HFFc6 (cell line): ENCODE data around the gene CRABP1. TPM values are rescaled to one million over a fixed set of nuclear protein-coding genes. Genes with fewer than 3 reads are reported as not detected.

Experiments
- DNase-seq: peaks from one replicate; pipeline ENCODE4 v3.0.0-alpha.2; 2018
- H3K27ac Mint-ChIP-seq: 2 replicates; pipeline ENCODE4 v1.8.0; 2020; ENCODE audit warnings: mild to moderate bottlenecking, mixed read lengths
- H3K27me3 Mint-ChIP-seq: 2 replicates; pipeline ENCODE4 v1.8.0; 2021; ENCODE audit warnings: mild to moderate bottlenecking, moderate library complexity, mixed read lengths; ENCODE audit not compliant: insufficient read depth
- H3K36me3 Mint-ChIP-seq: 2 replicates; pipeline ENCODE4 v1.8.0; 2021; ENCODE audit warnings: low read depth, mixed read lengths
- H3K4me1 Mint-ChIP-seq: 2 replicates; pipeline ENCODE4 v1.8.0; 2020; ENCODE audit warnings: low read depth, mixed read lengths
- H3K4me3 Mint-ChIP-seq: 2 replicates; pipeline ENCODE4 v1.8.0; 2020; ENCODE audit warnings: mild to moderate bottlenecking, moderate library complexity, mixed read lengths
- H3K9me3 Mint-ChIP-seq: 2 replicates; pipeline ENCODE4 v1.8.0; 2020; ENCODE audit warnings: mild to moderate bottlenecking, mixed read lengths
- total RNA-seq, 6 experiments: library from RNA; stranded (reverse); fragmentation: NEBNext Ultra II Directional; extraction: Animal tissue kit (Norgen Biotek cat#: 25700); gene quantifications; 2 replicates in 1 of 6; 3 replicates in 5 of 6; pipeline ENCODE4 v1.2.3, GENCODE V29; 2021
- TF ChIP-seq, protein P1 (sequence below): fragments of 200-600 bp; sonication (generic); IDR thresholded peaks from 2 replicates; pipeline ENCODE4 v1.5.0; 2021; ENCODE audit warnings: antibody characterized with exemption, mild to moderate bottlenecking

CRABP1 gene
- total RNA-seq, 6 experiments from 2014 or later, result not detected

- 0 out of 2 replicates have a peak overlapping the region, but pooled peaks have one; percentile 8 for H3K27ac Mint-ChIP-seq
- no peak for DNase-seq
- H3K36me3 Mint-ChIP-seq, result 0 out of 2 replicates have a peak, but pooled peaks cover 4% of the 10 kb centered on the region
- peaks cover 5% of the 10 kb centered on the region for H3K27me3 Mint-ChIP-seq
- H3K4me3 Mint-ChIP-seq, result peak overlapping the region; percentile 39
- TF ChIP-seq, protein P1, sequence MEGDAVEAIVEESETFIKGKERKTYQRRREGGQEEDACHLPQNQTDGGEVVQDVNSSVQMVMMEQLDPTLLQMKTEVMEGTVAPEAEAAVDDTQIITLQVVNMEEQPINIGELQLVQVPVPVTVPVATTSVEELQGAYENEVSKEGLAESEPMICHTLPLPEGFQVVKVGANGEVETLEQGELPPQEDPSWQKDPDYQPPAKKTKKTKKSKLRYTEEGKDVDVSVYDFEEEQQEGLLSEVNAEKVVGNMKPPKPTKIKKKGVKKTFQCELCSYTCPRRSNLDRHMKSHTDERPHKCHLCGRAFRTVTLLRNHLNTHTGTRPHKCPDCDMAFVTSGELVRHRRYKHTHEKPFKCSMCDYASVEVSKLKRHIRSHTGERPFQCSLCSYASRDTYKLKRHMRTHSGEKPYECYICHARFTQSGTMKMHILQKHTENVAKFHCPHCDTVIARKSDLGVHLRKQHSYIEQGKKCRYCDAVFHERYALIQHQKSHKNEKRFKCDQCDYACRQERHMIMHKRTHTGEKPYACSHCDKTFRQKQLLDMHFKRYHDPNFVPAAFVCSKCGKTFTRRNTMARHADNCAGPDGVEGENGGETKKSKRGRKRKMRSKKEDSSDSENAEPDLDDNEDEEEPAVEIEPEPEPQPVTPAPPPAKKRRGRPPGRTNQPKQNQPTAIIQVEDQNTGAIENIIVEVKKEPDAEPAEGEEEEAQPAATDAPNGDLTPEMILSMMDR, result no peak
- H3K4me1 Mint-ChIP-seq, result peaks cover 61% of the 10 kb centered on the region
- H3K9me3 Mint-ChIP-seq, result no peaks in the 10 kb centered on the region
These were observed 38.8 kb upstream of the CRABP1 start for GRCh38 chr15:78301326-78301725.

DNA sequence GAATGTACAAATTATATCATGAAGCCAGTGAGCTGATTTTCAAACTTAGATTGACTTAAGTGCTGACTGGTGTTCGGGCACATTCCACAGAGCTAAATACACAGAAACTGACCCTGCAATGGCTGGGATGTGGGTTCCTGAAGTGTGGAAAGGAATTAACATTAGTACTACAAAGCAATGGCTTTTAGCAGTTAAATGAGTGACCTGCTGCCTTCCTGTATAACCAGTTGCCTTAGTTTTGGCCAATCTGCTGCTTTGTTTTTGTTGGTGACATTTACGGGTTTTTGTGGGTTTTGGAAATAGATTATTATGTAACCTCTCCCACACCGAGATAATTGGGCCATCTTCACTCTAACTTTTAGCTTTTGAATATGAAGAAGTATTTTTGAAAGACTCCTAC lies 38.3 kb upstream of the CRABP1 start:
- no peak for DNase-seq
- H3K27me3 Mint-ChIP-seq, result peaks cover 5% of the 10 kb centered on the region
- H3K36me3 Mint-ChIP-seq, result 0 out of 2 replicates have a peak, but pooled peaks cover 4% of the 10 kb centered on the region
- H3K4me3 Mint-ChIP-seq, result no peak overlapping the region
- peaks cover 66% of the 10 kb centered on the region for H3K4me1 Mint-ChIP-seq
- TF ChIP-seq, protein P1, result no peak
- no peak overlapping the region for H3K27ac Mint-ChIP-seq
- H3K9me3 Mint-ChIP-seq, result no peaks in the 10 kb centered on the region

DNA sequence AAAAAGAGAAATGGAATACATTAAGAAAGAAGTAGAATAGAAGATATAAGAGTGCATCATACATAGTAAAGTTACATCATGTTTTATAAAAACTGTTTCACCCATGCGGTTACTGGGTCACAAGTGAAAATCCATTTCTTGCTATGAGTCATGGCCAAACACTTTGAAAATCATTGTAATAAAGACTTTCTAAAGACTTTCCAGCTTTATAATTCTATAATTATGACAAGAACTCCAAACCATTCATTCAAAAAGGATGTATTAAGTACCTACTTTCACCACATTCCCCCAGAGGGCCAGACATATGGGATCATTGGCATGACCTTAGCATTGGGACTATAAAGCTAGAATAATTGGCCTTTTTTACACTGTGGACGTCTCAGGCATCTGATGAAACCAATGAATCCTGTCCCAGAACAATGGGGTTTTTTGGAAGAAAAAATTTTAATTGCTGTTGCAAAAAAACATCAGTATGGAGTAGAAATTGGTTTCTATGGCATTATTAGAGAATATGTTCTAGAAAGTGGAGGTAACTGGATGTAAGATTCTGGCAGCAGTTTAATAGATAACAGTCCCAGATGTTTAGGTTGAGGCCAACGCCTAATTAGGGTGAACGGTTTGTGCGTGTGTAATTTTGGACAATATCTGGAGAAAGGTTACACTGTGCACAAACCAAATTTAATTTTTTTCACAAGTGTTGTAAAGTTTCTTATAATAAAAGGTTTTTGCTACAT lies 37.4 kb upstream of the CRABP1 start:
- TF ChIP-seq, protein P1, result no peak
- H3K27ac Mint-ChIP-seq, result peak overlapping the region; percentile 62
- H3K27me3 Mint-ChIP-seq, result peaks cover 5% of the 10 kb centered on the region
- peak; percentile 86 for DNase-seq
- 0 out of 2 replicates have a peak, but pooled peaks cover 4% of the 10 kb centered on the region for H3K36me3 Mint-ChIP-seq
- peaks cover 65% of the 10 kb centered on the region for H3K4me1 Mint-ChIP-seq
- no peaks in the 10 kb centered on the region for H3K9me3 Mint-ChIP-seq
- H3K4me3 Mint-ChIP-seq, result no peak overlapping the region

GRCh38 chr15:78304216-78305066 lies 35.7 kb upstream of the CRABP1 start:
- no peak overlapping the region for H3K27ac Mint-ChIP-seq
- H3K4me1 Mint-ChIP-seq, result peaks cover 52% of the 10 kb centered on the region
- H3K27me3 Mint-ChIP-seq, result peaks cover 5% of the 10 kb centered on the region
- H3K36me3 Mint-ChIP-seq, result no peaks in the 10 kb centered on the region
- TF ChIP-seq, protein P1, result no peak
- H3K4me3 Mint-ChIP-seq, result no peak overlapping the region
- H3K9me3 Mint-ChIP-seq, result no peaks in the 10 kb centered on the region
- no peak for DNase-seq

DNA sequence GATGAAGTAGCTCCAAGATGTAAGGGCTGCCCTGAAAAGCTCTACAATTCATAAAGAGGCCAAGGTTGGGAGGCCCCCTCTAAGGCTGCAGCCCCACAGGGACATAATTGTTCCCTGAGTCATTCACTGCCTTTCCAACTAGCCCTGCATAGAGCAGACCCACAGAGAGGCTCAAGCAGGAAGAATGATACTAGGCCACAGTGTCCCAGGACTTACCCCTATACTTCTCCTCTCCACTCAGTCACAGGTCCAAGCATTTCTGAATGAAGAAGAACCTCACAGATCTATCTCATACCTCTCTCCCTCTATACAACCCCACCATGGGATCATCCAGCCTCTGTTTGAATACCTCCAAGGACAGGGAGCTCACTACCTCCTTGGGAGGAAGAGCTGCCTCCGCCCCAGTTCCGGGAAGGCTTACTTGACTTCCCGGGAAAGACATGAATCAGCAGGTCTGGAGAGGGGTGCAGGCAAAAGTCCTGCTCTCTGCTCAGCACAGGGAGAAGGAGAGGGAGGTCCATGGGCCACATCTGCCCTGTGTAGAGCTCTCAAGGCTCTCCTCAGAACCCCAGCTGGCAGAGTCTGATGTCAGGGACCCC lies 33.9 kb upstream of the CRABP1 start:
- peaks cover 44% of the 10 kb centered on the region for H3K4me1 Mint-ChIP-seq
- peak; percentile 46 for DNase-seq
- TF ChIP-seq, protein P1, result no peak
- no peaks in the 10 kb centered on the region for H3K9me3 Mint-ChIP-seq
- no peaks in the 10 kb centered on the region for H3K36me3 Mint-ChIP-seq
- H3K27me3 Mint-ChIP-seq, result peaks cover 14% of the 10 kb centered on the region
- peak overlapping the region; percentile 29 for H3K4me3 Mint-ChIP-seq
- peak overlapping the region; percentile 52 for H3K27ac Mint-ChIP-seq
